MCF 10A (cell line): ENCODE measurements around the gene LSR. TPM values are rescaled to one million over a fixed set of nuclear protein-coding genes. Genes with fewer than 3 reads are reported as not detected.
"Not testable (repeated sequence)": the region's sequence is repeated elsewhere in the genome, so short reads cannot be mapped to it uniquely, and the experiment has no call there.

Experiments used
- BruUV-seq: library from RNA; stranded (reverse); fragments of 400-500 nt; replicated peaks from 2 replicates; lab custom pipeline; 2021; lab: Mats Ljungman, UMichigan
- CTCF ChIA-PET: fragments of 300-600 bp; sonication (Branson Sonifier 250); formaldehyde crosslinking; extraction: SDS; loops from one replicate; lab custom pipeline; 2021; ENCODE audit warnings: antibody characterized with exemption, inconsistent platforms; lab: Yijun Ruan, JAX
- POLR2A ChIA-PET: fragments of 300-600, 350-650 bp; sonication (Branson Sonifier 250); formaldehyde crosslinking; extraction: SDS; loops from one replicate; lab custom pipeline; 2020; ENCODE audit warnings: antibody characterized with exemption, inconsistent platforms; lab: Yijun Ruan, JAX
- DNase-seq: peaks from one replicate; pipeline ENCODE4 v3.0.0-alpha.2; 2018; ENCODE audit not compliant: unreplicated experiment
- H3K27ac Mint-ChIP-seq: one replicate; pipeline ENCODE4 v1.8.0; 2022; ENCODE audit warnings: mild to moderate bottlenecking, low read depth, mixed read lengths; ENCODE audit not compliant: unreplicated experiment
- H3K27me3 Mint-ChIP-seq: one replicate; pipeline ENCODE4 v1.8.0; 2022; ENCODE audit warnings: mixed read lengths; ENCODE audit not compliant: insufficient read depth, unreplicated experiment
- H3K36me3 Mint-ChIP-seq: one replicate; pipeline ENCODE4 v1.8.0; 2022; ENCODE audit warnings: mild to moderate bottlenecking, moderate library complexity, mixed read lengths; ENCODE audit not compliant: insufficient read depth, unreplicated experiment
- H3K4me1 Mint-ChIP-seq: one replicate; pipeline ENCODE4 v1.8.0; 2022; ENCODE audit warnings: mixed read lengths; ENCODE audit not compliant: insufficient read depth, unreplicated experiment
- H3K4me3 Mint-ChIP-seq: one replicate; pipeline ENCODE4 v1.8.0; 2022; ENCODE audit warnings: mild to moderate bottlenecking, moderate library complexity, mixed read lengths; ENCODE audit not compliant: unreplicated experiment
- H3K9me3 Mint-ChIP-seq: one replicate; pipeline ENCODE4 v1.8.0; 2022; ENCODE audit warnings: mixed read lengths; ENCODE audit not compliant: unreplicated experiment
- CTCF ChIP-seq: fragments of 200-600 bp; IDR thresholded peaks from one replicate; pipeline ENCODE4 v1.8.0; 2022; ENCODE audit warnings: antibody characterized with exemption, mild to moderate bottlenecking; ENCODE audit not compliant: unreplicated experiment
- intact Hi-C: fragments of 100-400 bp; cut with micrococcal nuclease; formaldehyde crosslinking; loops from 2 replicates; pipeline ENCODE4 v1.14.1; 2022
- total RNA-seq: library from RNA; stranded (reverse); gene quantifications from 2 replicates; pipeline ENCODE4 v1.2.3, GENCODE V29; 2022

Gene LSR
- total RNA-seq, 1 experiment from 2014 or later = 64.1 TPM

GRCh38 chr19:35220315-35220921 is 28.4 kb upstream of the LSR start:
- Mint-ChIP-seq H3K4me3 (no peak overlapping the region), H3K27ac (no peak overlapping the region), H3K27me3 (no peaks in the 10 kb centered on the region), H3K36me3 (no peaks in the 10 kb centered on the region), H3K4me1 (peaks cover 7% of the 10 kb centered on the region), H3K9me3 (peaks cover 8% of the 10 kb centered on the region)
- TF ChIP-seq CTCF = no peak
- no TSS peak for BruUV-seq
- ChIA-PET CTCF (interaction anchor here (0.6 kb wide), 1 partner anchor 478 kb away, joined by 3 read pairs; no protein-coding TSS in a partner anchor), POLR2A (no interaction called here)
- DNase-seq = no peak
- intact Hi-C loops = no loop called here

GRCh38 chr19:35220973-35221590 is 27.7 kb upstream of the LSR start:
- BruUV-seq, H3K4me3 Mint-ChIP-seq, H3K27ac Mint-ChIP-seq, intact Hi-C loops, DNase-seq, H3K9me3 Mint-ChIP-seq, CTCF ChIA-PET, H3K27me3 Mint-ChIP-seq, H3K36me3 Mint-ChIP-seq, POLR2A ChIA-PET, H3K4me1 Mint-ChIP-seq: not testable (repeated sequence)

- intact Hi-C loops = no loop called here
- Mint-ChIP-seq H3K27ac (peak overlapping the region; percentile 78), H3K9me3 (peaks cover 8% of the 10 kb centered on the region), H3K36me3 (no peaks in the 10 kb centered on the region), H3K4me3 (no peak overlapping the region), H3K4me1 (peaks cover 13% of the 10 kb centered on the region), H3K27me3 (no peaks in the 10 kb centered on the region)
- POLR2A ChIA-PET = interaction anchor here (1.9 kb wide), 1 partner anchor 8 kb away, joined by 8 read pairs; no protein-coding TSS in a partner anchor
- DNase-seq = no peak
- no peak for TF ChIP-seq CTCF
- BruUV-seq = no TSS peak
- CTCF ChIA-PET = interaction anchor here (0.7 kb wide), 1 partner anchor 51 kb away, joined by 3 read pairs; no protein-coding TSS in a partner anchor
Observed at GRCh38 chr19:35222373-35223015, 26.3 kb upstream of the LSR start.

GRCh38 chr19:35223084-35223790 is 25.6 kb upstream of the LSR start:
- BruUV-seq = no TSS peak
- Mint-ChIP-seq H3K4me1 (peaks cover 13% of the 10 kb centered on the region), H3K36me3 (no peaks in the 10 kb centered on the region), H3K27me3 (no peaks in the 10 kb centered on the region), H3K27ac (peak overlapping the region; percentile 78), H3K4me3 (no peak overlapping the region), H3K9me3 (peaks cover 8% of the 10 kb centered on the region)
- intact Hi-C loops = no loop called here
- ChIA-PET POLR2A (interaction anchor here (1.9 kb wide), 1 partner anchor 9 kb away, joined by 8 read pairs; no protein-coding TSS in a partner anchor), CTCF (no interaction called here)
- no peak for DNase-seq
- no peak for TF ChIP-seq CTCF
